ENCODE data around the gene C3. TPM values are rescaled to one million over a fixed set of nuclear protein-coding genes. Genes with fewer than 3 reads are reported as not detected.

Gene C3
- total and polyA plus RNA-seq, 2 of the 13 experiments (the other 11 are each of a cell fraction or from before 2014, with no cell fraction given) = 1,455 to 6,272 TPM

- TF ChIP-seq TAF15 (IDR thresholded peaks at IDR 0.05; ENCODE audit: low read depth, low read length, poor library complexity, severe bottlenecking) (no peak), YEATS4 (CRISPR knock-in tag; IDR thresholded peaks at IDR 0.05; ENCODE audit: borderline replicate concordance) (no peak), SRSF9 (IDR thresholded peaks at IDR 0.05; ENCODE audit: borderline replicate concordance, insufficient read depth, low read depth, low read length, poor library complexity, severe bottlenecking) (no peak), ZNF34 (CRISPR knock-in tag; IDR thresholded peaks at IDR 0.05; ENCODE audit: borderline replicate concordance) (no peak), ZBTB26 (CRISPR knock-in tag; IDR thresholded peaks at IDR 0.05; ENCODE audit: borderline replicate concordance) (no peak), KMT2A (CRISPR knock-in tag; IDR thresholded peaks at IDR 0.05) (no peak), PRDM10 (CRISPR knock-in tag; IDR thresholded peaks at IDR 0.05; ENCODE audit: low read depth) (no peak)
- TF ChIP-seq, protein P1, sequence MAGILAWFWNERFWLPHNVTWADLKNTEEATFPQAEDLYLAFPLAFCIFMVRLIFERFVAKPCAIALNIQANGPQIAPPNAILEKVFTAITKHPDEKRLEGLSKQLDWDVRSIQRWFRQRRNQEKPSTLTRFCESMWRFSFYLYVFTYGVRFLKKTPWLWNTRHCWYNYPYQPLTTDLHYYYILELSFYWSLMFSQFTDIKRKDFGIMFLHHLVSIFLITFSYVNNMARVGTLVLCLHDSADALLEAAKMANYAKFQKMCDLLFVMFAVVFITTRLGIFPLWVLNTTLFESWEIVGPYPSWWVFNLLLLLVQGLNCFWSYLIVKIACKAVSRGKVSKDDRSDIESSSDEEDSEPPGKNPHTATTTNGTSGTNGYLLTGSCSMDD (CRISPR knock-in tag; IDR thresholded peaks at IDR 0.05) = no peak
- TF ChIP-seq, protein P2, sequence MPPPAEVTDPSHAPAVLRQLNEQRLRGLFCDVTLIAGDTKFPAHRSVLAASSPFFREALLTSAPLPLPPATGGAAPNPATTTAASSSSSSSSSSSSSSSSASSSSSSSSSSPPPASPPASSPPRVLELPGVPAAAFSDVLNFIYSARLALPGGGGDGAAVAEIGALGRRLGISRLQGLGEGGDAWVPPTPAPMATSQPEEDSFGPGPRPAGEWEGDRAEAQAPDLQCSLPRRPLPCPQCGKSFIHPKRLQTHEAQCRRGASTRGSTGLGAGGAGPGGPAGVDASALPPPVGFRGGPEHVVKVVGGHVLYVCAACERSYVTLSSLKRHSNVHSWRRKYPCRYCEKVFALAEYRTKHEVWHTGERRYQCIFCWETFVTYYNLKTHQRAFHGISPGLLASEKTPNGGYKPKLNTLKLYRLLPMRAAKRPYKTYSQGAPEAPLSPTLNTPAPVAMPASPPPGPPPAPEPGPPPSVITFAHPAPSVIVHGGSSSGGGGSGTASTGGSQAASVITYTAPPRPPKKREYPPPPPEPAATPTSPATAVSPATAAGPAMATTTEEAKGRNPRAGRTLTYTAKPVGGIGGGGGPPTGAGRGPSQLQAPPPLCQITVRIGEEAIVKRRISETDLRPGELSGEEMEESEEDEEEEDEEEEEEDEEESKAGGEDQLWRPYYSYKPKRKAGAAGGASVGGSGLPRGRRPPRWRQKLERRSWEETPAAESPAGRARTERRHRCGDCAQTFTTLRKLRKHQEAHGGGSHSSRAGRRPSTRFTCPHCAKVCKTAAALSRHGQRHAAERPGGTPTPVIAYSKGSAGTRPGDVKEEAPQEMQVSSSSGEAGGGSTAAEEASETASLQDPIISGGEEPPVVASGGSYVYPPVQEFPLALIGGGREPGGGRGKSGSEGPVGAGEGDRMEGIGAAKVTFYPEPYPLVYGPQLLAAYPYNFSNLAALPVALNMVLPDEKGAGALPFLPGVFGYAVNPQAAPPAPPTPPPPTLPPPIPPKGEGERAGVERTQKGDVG (CRISPR knock-in tag; IDR thresholded peaks at IDR 0.05; ENCODE audit: borderline replicate concordance) = no peak
These were observed 23.2 kb downstream of the C3 start (continued) for GRCh38 chr19:6697291-6697690.
